Activated CD8-positive, alpha-beta memory T cell treated with anti-CD3 and anti-CD28 coated beads, Interleukin-2, amount 10 ng/mL, durations not matched to agents 7 days and 5 days (primary cell): ENCODE measurements around the gene CERK. TPM values are rescaled to one million over a fixed set of nuclear protein-coding genes. Genes with fewer than 3 reads are reported as not detected.

Experiments
- ATAC-seq: fragments of 150-1000 bp; cut with Tn5 transposase; one replicate; pipeline ENCODE4 v1.10.0; 2021; ENCODE audit warnings: moderate library complexity
- CTCF ChIA-PET: fragments of 350-600 bp; sonication (Branson Sonifier 250); formaldehyde crosslinking; loops from one replicate; lab custom pipeline; 2021; ENCODE audit warnings: antibody characterized with exemption; lab: Charles Lee
- DNase-seq: peaks from one replicate; pipeline ENCODE4 v3.0.0-alpha.2; 2020
- H3K27ac Mint-ChIP-seq: one replicate; pipeline ENCODE4 v1.8.0; 2021; ENCODE audit warnings: mild to moderate bottlenecking, mixed read lengths
- H3K27me3 Mint-ChIP-seq: one replicate; pipeline ENCODE4 v1.8.0; 2021; ENCODE audit warnings: mixed read lengths
- H3K36me3 Mint-ChIP-seq: one replicate; pipeline ENCODE4 v1.8.0; 2021; ENCODE audit warnings: mild to moderate bottlenecking, mixed read lengths
- H3K4me1 Mint-ChIP-seq: one replicate; pipeline ENCODE4 v1.8.0; 2021; ENCODE audit warnings: mixed read lengths
- H3K4me3 Mint-ChIP-seq: one replicate; pipeline ENCODE4 v1.8.0; 2021; ENCODE audit warnings: mild to moderate bottlenecking, moderate library complexity, mixed read lengths
- H3K9me3 Mint-ChIP-seq: one replicate; pipeline ENCODE4 v1.8.0; 2022; ENCODE audit warnings: low read depth, mixed read lengths
- total RNA-seq, 2 experiments: library from RNA; stranded (reverse); gene quantifications; one replicate each; pipeline ENCODE4 v1.2.3, GENCODE V29; 2021

Gene CERK
- total RNA-seq, 2 experiments from 2014 or later = 53.3 to 59.7 TPM

DNA sequence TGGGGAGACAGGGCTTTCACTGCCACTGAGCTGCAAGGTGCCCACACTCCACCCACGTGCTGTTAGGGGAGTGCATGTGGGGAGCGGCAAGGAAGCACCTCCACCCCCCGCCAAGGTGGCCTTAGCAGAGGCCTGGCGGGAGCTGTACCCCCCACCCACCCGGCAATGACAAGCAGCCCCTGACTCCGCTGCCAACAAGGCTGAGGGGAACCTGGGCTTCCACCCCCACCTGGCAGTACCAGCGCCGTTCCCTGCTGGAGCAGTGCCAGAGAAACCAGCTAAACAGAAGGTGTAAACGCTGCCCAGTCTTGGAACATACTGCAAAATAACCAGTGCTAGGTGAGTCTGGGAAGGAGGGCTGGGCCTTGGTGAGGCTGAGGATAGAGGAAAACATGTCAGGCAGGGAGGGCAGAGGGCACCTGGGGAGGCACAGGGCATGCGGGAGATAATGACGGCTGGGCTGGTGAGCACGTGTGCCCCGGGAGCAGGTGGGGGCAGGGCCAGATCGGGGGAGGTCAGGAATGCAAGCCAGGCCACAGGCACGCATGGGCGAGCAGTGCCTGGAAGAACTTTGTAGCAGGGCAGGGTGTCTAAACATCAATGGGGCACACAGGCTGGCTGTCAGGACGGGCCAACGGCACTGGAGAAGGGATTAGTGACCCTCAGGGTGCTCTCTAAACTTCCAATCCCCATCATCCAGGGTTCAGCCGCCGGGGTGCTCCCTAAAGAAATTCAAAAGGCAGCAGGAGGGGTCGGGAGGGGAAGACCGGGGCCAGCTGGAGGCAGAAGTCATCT lies 6.6 kb downstream of the CERK start:
- H3K9me3 Mint-ChIP-seq = no peaks in the 10 kb centered on the region
- peaks cover 36% of the 10 kb centered on the region for H3K4me1 Mint-ChIP-seq
- peak overlapping the region; percentile 25 for H3K27ac Mint-ChIP-seq
- DNase-seq = no peak
- ATAC-seq = no peak
- peaks cover 23% of the 10 kb centered on the region for H3K36me3 Mint-ChIP-seq
- CTCF ChIA-PET = interaction anchor here (0.8 kb wide), 1 partner anchor 27 kb away, joined by 3 read pairs; no protein-coding TSS in a partner anchor
- H3K4me3 Mint-ChIP-seq = no peak overlapping the region
- H3K27me3 Mint-ChIP-seq = no peaks in the 10 kb centered on the region

DNA sequence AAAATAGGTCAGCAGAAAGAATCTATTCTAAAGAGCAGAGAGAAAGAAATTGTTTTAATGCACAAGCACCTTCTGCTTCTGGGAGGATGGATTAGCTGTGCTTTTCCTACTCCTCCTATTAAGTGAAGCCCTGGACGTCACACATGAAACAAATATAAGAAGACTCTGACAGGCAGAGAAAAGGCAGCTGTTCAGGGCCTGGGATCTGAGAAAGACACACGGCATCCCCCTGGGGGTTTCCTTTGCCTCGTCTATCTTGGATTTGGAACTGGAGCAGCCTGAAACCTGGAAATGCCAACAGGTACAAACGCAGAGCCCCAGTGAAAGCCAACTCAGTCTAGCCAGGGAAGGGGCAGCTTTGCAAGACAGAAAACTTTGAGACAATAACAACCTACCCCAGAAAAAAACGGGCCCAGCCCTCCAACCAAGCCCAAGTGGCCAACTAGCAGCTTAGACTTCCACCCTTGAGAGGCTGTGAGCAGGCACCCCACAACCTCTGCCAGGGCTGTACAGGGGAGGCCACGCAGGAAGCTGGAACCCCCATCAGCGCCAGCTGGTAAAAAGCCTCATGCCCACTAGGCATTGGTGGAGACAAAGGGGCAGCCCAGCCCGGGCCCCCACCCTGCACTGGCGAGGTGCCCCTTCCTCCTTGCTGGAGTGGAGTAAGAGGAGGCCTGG lies 7.3 kb downstream of the CERK start:
- H3K4me1 Mint-ChIP-seq = peaks cover 29% of the 10 kb centered on the region
- no peak for ATAC-seq
- H3K27ac Mint-ChIP-seq = no peak overlapping the region
- DNase-seq = no peak
- H3K4me3 Mint-ChIP-seq = no peak overlapping the region
- H3K9me3 Mint-ChIP-seq = no peaks in the 10 kb centered on the region
- no peaks in the 10 kb centered on the region for H3K27me3 Mint-ChIP-seq
- H3K36me3 Mint-ChIP-seq = peaks cover 23% of the 10 kb centered on the region
- CTCF ChIA-PET = no interaction called here

DNA sequence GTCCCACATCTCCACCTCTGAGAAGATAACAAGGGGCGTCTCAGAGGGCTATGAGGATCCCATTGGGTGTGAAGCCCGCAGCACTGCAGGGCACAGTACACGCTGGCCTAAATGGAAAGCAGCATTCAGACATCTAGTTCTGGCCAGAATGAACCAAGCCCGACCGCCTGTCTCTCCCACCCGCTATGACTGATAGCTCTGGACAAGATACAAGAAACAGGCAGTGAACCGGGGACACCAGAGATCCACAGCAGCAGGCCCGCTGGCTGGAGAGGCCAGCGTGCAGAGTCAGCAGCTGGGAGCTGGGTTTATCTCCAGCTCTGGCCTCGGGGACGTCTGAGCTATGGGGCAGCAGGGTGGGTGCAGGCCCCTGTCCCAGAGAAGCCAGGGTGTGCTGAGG lies 9.6 kb downstream of the CERK start:
- no peak overlapping the region for H3K27ac Mint-ChIP-seq
- DNase-seq (no peak), ATAC-seq (no peak)
- no peak overlapping the region for H3K4me3 Mint-ChIP-seq
- H3K4me1 Mint-ChIP-seq = peaks cover 15% of the 10 kb centered on the region
- H3K36me3 Mint-ChIP-seq = peaks cover 18% of the 10 kb centered on the region
- CTCF ChIA-PET = no interaction called here
- H3K9me3 Mint-ChIP-seq = no peaks in the 10 kb centered on the region
- H3K27me3 Mint-ChIP-seq = no peaks in the 10 kb centered on the region

DNA sequence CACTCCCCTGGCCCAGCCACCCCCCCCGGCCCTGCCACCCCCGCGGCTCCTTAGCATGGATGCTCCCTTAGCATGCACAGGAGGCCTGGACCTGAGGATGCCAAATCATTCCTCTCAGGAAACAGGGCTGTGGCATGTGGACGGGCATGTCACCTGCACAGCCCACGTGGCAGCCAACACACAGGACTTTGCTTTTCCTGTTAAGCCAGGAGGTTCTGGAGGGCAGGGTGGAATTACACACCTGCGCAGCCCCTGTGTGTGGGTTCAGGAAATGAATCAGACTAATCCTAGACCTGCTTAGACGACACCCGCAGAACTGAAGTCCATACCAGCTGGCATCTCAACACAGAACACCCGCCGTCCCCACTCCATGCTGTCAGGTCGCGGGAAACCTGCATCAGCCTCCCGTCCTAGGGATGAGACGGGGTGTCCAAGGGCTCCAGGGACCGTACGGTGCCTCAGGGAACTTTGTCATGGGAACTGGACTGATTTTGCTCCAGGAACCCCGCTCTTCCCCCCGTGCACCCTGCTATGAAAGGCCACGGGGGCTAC lies 10.2 kb downstream of the CERK start:
- DNase-seq (no peak), ATAC-seq (no peak)
- H3K9me3 Mint-ChIP-seq = no peaks in the 10 kb centered on the region
- H3K4me1 Mint-ChIP-seq = peaks cover 15% of the 10 kb centered on the region
- CTCF ChIA-PET = no interaction called here
- no peaks in the 10 kb centered on the region for H3K27me3 Mint-ChIP-seq
- peaks cover 18% of the 10 kb centered on the region for H3K36me3 Mint-ChIP-seq
- no peak overlapping the region for H3K4me3 Mint-ChIP-seq
- no peak overlapping the region for H3K27ac Mint-ChIP-seq

DNA sequence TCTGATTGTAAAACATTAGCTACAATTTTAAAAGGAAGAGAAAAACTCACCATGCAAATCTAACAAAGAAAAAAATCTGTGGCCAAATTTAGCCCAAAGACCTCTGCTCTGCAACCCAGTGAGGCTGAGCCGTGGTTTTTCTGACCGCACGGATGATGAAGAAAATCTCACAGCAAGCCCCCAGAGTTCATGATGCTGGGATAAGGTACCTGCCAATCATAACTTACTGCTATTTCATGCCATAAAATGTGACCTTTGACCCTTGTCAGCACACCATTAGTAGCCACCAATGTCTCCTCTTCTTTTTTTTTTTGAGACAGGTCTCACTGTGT lies 11.1 kb downstream of the CERK start:
- H3K4me1 Mint-ChIP-seq = peaks cover 10% of the 10 kb centered on the region
- ATAC-seq (no peak), DNase-seq (no peak)
- H3K27me3 Mint-ChIP-seq = no peaks in the 10 kb centered on the region
- H3K27ac Mint-ChIP-seq = no peak overlapping the region
- no peaks in the 10 kb centered on the region for H3K9me3 Mint-ChIP-seq
- no peak overlapping the region for H3K4me3 Mint-ChIP-seq
- CTCF ChIA-PET = interaction anchor here (0.8 kb wide), 1 partner anchor 10 kb away, joined by 3 read pairs; no protein-coding TSS in a partner anchor
- peaks cover 18% of the 10 kb centered on the region for H3K36me3 Mint-ChIP-seq

DNA sequence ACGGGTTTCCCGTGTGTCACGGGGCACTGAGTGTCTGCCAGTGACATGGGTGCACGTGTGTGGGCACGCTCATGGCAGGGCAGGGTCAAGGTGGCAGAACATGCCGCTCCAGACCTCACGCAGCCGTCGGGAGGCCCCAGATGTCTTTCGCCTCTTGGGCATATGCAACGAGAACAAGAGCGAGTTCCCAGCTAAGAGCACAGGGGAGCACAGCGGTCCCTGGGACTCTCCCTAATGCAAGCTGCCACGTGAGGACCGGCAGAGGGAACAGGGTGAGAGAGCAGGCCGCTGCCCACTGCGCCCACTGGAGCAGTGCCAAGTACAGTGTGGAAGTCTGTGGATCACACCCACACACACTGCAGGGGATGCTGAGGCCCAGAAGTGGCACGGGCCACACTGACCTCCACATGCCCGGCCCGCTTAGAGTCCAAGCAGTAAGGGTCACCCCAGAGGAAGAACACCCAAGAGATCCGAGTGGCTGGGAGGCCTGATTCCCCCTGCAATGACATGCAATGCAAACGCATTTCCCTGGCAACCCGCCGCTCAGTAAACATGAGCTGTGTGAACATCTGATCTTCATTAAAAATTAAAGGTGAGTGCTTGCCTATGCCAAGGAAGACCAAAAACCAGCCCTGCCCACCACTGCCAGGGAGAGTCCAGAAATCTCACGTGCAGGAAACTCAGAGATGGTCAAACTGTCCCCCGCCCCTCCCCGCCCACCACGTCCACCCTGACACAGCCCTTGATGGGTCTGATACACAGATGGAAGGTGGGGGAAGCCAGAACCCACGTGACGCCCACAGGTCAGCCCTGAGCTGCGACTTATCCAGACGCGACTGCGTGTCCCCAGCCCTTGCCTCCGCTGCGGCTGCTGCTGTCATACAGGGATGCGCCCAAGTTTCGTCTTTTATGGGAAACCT lies 11.7 kb downstream of the CERK start:
- ATAC-seq = no peak
- CTCF ChIA-PET = interaction anchor here (0.8 kb wide), 1 partner anchor 11 kb away, joined by 3 read pairs; no protein-coding TSS in a partner anchor
- H3K4me1 Mint-ChIP-seq = peaks cover 5% of the 10 kb centered on the region

DNA sequence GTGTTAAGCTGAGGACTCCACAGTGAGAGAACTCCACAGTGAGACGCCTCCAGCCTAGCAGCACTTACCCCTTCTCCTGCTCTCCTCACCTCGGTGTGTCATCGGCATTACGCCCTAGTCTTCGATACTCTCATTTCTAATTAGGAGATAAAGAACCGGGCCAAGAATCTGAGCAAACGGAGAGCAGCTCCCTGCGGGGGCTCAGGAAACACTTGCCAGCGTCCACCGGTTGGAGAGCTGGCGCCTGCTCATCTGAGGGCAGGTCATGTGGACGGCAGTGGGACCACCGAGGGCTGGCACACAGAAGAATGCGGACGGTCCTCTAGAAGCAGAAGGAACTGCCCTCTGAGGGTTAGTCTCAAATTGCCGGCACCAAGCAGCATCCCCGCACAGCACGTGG lies 13.0 kb downstream of the CERK start:
- CTCF ChIA-PET = no interaction called here
- Mint-ChIP-seq H3K27ac (no peak overlapping the region), H3K36me3 (peaks cover 13% of the 10 kb centered on the region), H3K4me1 (peaks cover 4% of the 10 kb centered on the region), H3K27me3 (no peaks in the 10 kb centered on the region), H3K4me3 (no peak overlapping the region), H3K9me3 (no peaks in the 10 kb centered on the region)
- ATAC-seq (no peak), DNase-seq (no peak)

More for the DNA sequence above, 11.7 kb downstream of the CERK start:
- Mint-ChIP-seq H3K36me3 (peaks cover 13% of the 10 kb centered on the region), H3K27ac (no peak overlapping the region), H3K27me3 (no peaks in the 10 kb centered on the region), H3K4me3 (no peak overlapping the region), H3K9me3 (no peaks in the 10 kb centered on the region)
- DNase-seq = no peak

DNA sequence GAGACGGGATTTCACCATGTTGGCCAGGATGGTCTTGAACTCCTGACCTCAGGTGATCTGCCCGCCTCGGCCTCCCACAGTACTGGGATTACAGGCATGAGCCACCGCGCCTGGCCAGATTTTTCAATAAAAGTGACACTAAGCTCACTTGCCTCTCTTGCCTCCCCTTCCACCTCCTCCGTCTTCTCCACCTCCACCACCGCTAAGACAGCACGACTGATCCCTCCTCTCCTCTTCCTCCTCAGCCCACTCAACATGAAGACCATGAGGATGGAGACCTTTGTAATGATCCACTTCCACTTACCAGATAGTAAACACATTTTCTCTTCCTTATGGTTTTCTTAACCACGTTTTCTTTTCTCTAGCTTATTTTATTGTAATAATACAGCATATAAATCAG lies 14.2 kb downstream of the CERK start:
- Mint-ChIP-seq H3K9me3 (no peaks in the 10 kb centered on the region), H3K36me3 (peaks cover 20% of the 10 kb centered on the region), H3K27me3 (no peaks in the 10 kb centered on the region), H3K4me1 (peaks cover 2% of the 10 kb centered on the region), H3K4me3 (no peak overlapping the region), H3K27ac (no peak overlapping the region)
- ATAC-seq (no peak), DNase-seq (no peak)
- CTCF ChIA-PET = interaction anchor here (1.1 kb wide), 1 partner anchor 9 kb away, joined by 3 read pairs; no protein-coding TSS in a partner anchor

DNA sequence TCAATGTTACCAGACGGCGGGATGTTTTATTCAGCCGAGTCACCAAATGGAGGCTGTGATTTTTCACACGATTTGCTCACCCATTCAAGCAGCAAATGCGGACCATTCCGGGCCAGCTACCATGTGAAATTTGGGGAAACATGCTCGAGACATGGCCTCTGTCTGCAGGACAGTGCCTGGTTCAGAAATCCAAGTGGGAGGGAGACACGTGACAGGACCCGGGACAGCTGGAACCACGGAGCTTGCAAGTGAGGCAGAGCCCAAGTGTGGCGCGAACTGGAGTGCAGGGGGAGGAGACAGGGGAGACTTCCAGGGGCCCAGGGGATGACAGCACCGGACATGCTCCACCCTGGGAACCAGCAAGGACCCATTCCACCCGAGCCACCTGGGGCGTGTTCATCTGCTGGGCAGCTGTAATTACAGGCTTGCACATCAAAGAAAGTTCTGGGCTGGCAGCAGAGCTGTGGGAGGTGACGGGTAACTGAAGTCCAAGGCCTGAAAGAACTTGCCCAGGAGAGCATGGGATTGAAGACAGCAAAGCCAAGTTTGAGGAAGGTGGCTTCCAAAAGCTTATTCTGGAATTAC lies 16.5 kb downstream of the CERK start:
- no peak overlapping the region for H3K4me3 Mint-ChIP-seq
- H3K27ac Mint-ChIP-seq = no peak overlapping the region
- H3K36me3 Mint-ChIP-seq = peaks cover 33% of the 10 kb centered on the region
- DNase-seq (no peak), ATAC-seq (no peak)
- no peaks in the 10 kb centered on the region for H3K4me1 Mint-ChIP-seq
- H3K9me3 Mint-ChIP-seq = no peaks in the 10 kb centered on the region
- H3K27me3 Mint-ChIP-seq = no peaks in the 10 kb centered on the region
- CTCF ChIA-PET = interaction anchor here (1.1 kb wide), 1 partner anchor 37 kb away, joined by 5 read pairs; no protein-coding TSS in a partner anchor

DNA sequence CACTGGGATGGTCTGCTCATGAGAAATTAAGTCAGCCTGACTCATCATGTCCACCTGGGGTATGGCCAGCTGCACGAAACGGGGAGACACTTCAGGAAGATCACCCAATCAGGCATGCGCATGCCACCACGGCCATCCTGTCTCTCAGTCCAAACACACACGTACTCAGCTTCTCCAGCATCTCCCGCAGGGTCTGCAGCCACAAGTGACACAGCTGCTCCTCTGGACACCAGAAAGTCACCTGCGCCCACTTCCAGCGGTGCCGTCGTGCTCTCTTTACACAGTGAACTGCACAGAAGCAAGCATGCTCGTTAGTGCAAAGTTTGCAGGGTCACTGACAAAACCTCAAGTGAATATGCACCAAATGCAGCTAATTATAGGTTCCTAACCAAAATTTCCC lies 18.1 kb downstream of the CERK start:
- CTCF ChIA-PET = interaction anchor here (0.8 to 1.4 kb wide), 2 partner anchors 97 to 157 kb away, joined by 3 to 4 read pairs; no protein-coding TSS in a partner anchor
- H3K4me1 Mint-ChIP-seq = no peaks in the 10 kb centered on the region
- H3K36me3 Mint-ChIP-seq = peaks cover 39% of the 10 kb centered on the region
- DNase-seq = no peak
- no peak overlapping the region for H3K27ac Mint-ChIP-seq
- H3K27me3 Mint-ChIP-seq = no peaks in the 10 kb centered on the region
- H3K9me3 Mint-ChIP-seq = no peaks in the 10 kb centered on the region
- no peak overlapping the region for H3K4me3 Mint-ChIP-seq
- no peak for ATAC-seq

DNA sequence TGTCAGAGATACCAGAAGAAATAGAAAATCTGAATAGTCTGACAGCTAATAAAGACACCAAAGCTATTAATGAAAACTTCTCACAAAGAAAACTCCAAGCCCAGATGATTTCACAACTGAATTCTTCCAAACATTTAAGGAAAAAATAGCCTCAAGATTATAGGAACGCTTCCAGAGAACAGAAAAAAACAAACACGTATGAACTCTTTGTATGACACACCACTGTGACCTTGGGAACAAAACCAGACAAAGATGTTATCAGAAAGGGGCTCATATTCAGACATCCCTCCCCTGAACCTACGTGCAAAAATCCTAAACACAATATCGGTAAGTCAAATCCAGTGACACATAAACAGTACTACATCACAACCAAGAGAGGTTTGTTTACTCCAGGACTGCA lies 23.5 kb downstream of the CERK start:
- H3K27me3 Mint-ChIP-seq = no peaks in the 10 kb centered on the region
- DNase-seq = no peak
- H3K36me3 Mint-ChIP-seq = peaks cover 53% of the 10 kb centered on the region
- H3K9me3 Mint-ChIP-seq = no peaks in the 10 kb centered on the region
- ATAC-seq = no peak
- peaks cover 2% of the 10 kb centered on the region for H3K4me1 Mint-ChIP-seq
- no peak overlapping the region for H3K27ac Mint-ChIP-seq
- CTCF ChIA-PET = interaction anchor here (0.9 to 1.2 kb wide), 2 partner anchors 9 to 151 kb away, joined by 3 to 5 read pairs; no protein-coding TSS in a partner anchor
- H3K4me3 Mint-ChIP-seq = no peak overlapping the region

DNA sequence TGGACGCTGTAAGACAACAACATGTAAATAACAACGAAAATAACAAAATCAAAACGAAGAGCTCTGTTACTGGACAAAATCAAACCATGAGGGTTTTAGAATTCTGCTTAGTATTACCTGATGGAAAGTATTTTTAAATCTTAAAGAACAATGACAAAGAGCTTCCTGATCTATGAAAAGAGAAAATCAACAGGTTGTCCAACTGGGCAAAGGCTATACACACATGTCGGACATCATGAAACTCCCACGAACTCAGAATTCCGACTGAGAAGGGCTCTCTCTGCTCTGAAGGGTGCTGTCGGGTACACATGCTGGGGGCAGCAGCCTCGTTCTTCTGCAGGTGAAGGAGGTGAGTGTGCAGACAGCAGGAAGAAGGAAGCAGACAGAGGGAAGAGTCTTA lies 25.8 kb downstream of the CERK start:
- H3K27me3 Mint-ChIP-seq = no peaks in the 10 kb centered on the region
- ATAC-seq (no peak), DNase-seq (no peak)
- H3K4me3 Mint-ChIP-seq = no peak overlapping the region
- CTCF ChIA-PET = no interaction called here
- peaks cover 2% of the 10 kb centered on the region for H3K4me1 Mint-ChIP-seq
- no peak overlapping the region for H3K27ac Mint-ChIP-seq
- H3K36me3 Mint-ChIP-seq = peaks cover 57% of the 10 kb centered on the region
- no peaks in the 10 kb centered on the region for H3K9me3 Mint-ChIP-seq
